D341Med (cell line): ENCODE data around the gene SORBS1.

ENCODE experiments used
- DNase-seq: peaks from one replicate; pipeline ENCODE4 v3.0.0; 2012; ENCODE audit warnings: low spot score

Gene SORBS1

DNA sequence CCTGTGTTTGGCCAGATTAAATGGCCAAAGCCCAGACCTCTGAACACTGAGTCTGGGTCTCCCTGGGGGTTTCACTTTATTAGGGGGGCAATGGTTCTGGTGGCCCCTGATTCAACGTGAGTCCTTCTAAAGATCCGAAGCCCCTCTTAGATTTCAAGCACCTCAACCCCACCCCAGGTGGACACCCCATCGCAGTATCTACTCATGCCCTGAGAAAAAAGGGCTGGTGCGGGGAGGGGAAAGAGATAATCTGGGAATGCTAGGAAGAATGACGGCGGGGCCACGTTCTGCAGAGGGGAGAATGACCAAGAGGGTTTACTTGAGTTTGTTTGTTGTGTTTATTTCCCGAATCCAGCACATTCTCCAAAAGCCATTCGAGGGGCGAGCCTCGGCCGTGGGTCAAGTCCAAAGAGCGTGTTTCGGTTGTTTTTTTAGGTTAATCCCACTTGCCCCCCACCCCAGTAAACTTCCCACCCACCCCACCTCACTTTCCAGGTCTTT is 271.2 kb downstream of the SORBS1 start:
- no peak for DNase-seq

DNA sequence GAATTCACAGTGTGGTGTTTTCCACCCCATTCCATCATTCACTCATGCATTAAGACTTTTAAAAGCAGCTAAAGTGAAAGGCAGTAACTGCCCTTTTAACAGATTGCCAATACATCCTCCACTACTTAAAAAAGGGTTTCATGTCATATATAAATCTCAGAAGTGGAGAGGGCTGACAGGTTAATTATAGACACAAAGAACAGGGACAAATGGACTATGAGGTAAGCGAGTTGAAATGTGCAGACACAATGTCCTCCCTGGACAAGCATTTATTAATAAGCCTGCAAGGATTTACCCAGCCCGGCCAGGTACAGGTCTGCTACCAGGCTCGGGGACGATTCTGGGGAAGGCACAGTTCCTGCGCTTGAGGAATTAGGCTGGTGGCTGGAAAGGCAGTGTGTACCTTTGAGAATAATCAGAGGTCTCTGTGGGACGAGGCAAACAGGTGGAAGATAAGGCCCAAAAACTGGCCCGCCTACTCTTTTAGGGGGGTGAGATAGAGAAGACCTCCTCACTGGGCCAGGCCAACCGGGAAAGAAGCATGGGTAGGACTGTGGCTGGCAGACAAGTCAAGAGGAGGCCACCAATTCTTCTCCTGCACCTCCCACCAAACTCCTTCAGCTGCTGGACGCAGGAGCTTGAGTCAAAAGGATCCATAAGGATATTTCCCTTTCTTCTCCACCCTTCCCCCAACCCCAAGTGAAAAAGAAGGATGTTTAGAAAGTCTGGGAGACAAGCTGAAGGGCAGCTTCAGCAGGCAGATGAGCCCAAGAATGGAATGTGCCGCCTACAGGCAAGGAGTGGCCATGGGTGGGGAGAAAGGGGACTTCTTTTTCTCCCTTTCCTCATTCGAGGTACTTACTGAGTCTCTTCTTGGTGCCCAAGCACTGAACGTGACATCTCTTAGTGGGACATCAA is 271.9 kb downstream of the SORBS1 start:
- no peak for DNase-seq

DNA sequence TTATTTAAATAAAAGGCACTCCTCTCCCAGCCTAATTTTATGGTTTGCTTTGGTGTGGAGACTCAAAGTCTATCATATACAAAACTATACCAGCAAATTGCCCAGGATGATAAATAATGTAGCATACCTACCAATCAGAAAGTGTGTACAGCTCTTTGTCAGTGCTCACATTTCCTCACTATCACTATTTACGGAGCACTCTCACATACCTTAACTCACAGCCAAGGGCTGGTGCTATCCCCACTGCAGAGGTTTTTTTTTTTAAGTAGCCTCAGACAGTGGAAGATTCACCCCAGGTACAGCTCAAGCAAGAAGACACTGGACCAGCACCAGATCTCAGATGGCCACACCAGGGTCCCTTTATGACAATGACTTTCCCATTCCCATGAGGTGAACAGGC is 272.9 kb downstream of the SORBS1 start:
- no peak for DNase-seq

DNA sequence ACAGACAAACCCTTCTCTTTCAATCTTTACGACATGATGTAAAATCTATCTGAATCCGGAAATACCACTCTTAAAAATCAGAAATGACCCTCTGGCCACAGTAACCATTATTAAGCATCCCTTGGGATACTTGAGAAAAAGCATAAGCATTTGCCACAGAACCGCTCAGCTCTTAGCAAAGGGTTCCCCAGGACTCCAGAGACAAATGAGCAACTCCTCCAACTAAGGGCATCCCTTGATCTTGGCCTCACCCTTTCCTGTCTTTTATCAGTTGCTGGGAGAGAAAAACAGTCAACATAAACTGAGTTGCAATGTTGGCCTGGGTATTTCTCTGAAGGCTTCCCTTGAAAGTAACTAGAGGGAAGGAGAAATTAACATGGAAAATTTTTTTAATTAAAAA is 273.9 kb downstream of the SORBS1 start:
- DNase-seq, result no peak

DNA sequence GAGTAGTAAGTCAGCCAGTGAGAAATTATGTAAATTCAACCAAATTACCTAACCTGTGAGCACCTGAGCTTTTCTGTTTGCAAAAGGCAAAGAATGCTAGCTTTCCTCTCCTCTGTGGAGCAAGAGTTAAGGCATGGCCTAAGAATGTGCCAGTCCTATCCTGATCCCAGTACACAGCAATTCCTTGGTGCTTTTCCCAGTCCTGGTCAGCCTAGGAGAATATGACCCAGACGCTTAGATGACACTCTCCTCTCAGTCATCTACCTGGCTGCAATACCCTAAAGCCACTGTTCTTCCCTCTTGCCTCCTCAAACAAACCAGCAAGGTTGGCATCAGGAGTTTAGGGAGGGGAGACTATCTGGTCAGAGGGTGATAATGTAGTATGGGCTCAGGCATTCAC is 274.5 kb downstream of the SORBS1 start:
- DNase-seq, result no peak

DNA sequence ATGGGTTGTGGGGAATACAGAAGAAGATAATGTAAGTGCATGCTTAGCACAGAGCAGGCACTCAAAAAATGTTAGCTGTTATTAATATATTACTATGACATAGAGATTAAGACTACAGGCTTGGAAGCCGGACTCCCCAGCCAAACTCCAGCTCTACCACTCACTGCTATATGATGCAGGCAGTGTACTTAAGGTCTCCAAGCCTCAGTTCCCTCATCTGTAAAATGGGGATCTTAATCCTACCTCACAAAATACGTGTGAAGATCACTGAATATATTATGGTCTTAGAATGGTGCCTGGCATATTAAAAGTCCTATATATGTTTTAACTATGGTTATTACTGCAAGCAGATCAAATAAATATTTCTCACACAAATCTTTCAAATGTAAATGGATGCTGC is 275.6 kb downstream of the SORBS1 start:
- DNase-seq, result no peak

DNA sequence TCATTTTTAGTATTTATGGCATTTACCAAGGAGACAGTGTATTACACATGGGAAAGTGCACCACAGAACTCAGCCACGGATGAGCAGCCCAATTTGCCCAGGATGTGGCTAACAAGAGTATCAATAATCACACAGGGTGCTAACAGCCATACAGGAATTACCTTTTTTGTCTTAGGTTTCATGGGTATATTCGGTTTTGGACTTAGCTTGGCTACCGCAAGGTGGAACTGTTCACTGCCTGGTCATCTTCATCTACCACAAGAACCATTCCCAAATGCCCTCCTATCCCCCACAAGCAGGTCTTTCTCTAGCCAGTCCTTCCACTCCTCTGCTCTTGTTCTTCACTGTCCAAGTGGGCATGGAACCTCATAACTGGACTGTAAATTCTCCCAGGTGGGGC is 276.4 kb downstream of the SORBS1 start:
- DNase-seq, result no peak

DNA sequence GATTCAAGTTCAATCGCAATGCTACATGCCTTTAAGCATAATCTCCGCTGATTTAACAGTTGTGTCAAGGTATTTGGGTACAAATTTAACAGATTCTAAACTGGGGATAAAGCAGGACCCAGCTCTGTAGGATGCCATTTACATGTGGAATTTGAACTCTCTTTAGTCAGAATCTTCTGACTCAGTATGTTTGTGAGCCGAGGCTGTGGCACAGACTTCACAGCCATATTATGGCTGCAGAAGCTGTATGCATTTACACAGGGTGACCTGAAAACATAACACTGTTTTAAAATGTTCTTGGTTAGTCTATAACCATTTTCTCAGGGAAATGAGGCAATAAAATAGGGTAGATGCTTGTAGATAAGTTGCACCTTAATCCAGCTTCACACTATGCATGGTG is 279.1 kb downstream of the SORBS1 start:
- no peak for DNase-seq

DNA sequence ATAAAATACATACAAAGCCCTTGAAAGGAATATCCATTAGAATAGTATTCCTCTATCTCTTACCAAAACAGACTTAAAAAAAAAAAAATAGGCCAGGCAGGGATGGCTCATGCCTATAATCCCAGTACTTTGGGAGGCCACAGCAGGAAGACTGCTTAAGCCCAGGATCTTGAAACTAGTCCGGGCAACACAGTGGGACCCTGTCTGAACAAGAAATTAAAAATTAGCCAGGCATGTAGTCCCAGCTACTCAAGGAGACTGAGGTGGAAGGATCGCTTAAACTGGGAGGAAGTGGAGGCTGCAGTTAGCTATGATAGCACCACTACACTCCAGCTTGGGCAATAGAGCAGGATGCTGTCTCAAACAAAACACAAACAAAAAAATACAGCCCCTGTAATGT is 280.0 kb downstream of the SORBS1 start:
- no peak for DNase-seq

DNA sequence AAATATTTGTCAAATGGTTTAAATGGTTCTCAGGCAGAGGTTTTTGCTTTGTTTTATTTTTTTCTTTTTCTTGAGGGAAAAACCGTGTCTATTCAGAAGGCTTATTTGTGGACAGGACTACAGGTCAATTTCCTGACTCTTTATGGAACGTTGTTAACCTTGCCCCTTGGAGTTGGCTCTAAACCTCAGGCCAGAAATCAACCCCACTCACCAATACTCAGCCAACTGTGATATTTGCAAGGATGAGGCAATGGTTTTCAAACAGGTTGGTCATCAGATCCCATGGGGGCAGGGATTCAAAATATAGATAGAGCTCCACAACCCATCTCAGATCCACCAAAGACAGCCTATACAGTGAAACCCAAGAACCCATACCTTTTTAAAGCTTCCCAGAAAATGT is 280.5 kb downstream of the SORBS1 start:
- DNase-seq, result no peak

DNA sequence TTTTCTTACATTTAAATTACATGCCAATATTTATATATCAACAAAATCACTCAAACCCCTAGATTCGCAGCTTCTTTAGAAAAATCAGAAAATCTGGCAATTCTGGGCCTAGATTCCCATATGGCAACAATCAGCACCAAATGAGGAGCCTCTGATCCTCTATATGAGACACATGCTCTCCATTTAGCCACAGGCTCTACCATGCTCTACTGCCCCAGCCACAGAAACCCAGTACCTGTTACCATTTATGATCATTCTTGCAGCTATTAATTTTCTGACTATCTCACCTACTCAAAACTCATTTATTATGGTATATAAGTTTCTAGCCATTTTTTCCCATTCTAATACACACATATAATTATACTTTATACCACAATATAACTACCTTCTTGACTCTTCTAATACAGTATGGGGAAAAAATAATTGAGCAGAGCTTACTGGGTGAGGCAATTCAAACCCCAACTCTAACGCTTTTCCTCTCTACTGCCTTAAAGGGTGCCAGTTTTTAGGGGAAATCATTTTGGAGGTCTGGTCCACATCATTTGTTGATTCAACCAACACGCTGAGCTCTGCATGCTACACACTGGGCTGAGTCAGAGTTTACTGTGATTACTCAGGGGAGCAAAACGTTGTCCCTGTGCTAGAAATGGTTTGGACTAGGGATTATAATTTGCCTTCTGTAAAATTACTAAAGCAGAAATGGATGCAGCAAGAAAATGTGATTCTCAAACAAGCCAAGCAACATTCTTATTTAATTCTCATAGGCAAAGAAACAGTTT is 281.9 kb downstream of the SORBS1 start:
- no peak for DNase-seq

DNA sequence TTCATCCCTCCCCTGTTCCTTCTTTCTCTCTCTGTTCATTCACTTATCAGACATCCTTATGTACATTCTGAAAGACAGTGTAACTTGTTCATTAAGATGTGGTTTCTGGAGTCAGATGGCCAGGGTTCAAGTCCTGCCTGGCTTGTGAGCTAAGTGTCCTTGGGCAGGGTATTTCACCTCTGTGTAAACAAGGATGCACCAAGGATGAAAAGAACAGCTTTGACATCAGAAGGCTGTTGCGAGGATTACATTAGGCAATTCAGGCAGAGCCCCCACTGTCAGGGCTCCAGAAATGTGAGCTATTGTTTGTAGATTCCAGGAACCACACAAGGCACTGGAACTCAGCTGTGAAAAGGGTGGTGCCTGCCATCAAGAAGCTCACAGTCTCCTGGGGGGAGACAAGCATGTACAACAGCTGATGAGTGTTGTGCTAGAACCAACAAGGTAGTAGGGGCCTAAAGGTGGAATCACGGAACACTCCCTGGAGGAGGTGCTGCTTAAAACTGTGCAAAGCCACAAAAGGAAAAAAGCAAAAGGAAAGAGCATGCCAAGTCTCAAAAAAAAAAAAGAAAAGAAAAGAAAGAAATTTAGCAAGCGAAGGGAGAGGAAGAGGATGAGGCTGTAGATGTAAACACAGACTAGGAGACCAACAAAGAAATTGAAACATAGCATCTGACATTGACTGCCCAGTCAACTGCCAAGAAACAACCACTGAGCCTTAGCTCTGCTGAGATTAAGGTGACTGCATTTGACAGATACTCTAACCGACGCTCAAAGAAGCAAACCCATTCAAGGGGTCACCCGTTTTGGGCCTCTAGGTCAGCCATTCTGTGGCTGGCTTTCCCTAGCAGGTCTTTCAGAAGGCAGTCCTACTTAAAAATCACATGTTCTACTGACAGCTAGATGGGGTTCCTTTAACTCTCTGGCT is 282.8 kb downstream of the SORBS1 start:
- DNase-seq, result no peak

DNA sequence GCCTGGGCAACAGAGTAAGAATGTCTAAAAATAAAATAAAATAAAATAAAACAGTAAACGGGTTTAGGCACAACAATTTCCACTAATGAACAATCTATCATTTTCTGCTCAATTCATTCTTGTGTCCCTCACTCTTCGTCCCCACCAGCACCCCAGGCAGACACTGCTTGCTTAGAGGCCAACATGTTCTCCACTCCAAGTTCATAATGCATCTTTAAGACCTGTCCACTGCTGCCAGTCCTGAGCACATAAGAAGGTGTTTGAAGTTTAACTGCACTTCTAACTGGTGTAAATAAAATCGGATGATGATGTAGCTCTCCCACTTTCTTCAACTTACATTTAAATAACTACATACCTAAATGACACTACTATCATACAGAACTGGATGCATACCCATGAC is 283.6 kb downstream of the SORBS1 start:
- no peak for DNase-seq

DNA sequence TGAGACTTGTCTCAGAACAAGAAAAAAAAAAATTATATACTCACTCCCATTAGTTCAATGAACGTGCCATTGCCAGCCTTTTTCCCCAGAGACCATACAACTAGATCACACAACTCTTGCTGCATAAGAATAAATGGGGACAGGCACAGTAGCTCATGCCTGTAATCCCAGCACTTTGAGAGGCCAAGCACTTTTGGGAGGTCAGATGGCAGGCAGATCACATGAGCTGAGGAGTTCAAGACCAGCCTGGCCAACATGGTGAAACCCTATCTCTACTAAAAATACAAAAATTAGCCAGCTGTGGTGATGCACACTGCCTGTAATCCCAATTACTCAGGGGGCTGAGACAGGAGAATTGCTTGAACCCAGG is 284.0 kb downstream of the SORBS1 start:
- no peak for DNase-seq

DNA sequence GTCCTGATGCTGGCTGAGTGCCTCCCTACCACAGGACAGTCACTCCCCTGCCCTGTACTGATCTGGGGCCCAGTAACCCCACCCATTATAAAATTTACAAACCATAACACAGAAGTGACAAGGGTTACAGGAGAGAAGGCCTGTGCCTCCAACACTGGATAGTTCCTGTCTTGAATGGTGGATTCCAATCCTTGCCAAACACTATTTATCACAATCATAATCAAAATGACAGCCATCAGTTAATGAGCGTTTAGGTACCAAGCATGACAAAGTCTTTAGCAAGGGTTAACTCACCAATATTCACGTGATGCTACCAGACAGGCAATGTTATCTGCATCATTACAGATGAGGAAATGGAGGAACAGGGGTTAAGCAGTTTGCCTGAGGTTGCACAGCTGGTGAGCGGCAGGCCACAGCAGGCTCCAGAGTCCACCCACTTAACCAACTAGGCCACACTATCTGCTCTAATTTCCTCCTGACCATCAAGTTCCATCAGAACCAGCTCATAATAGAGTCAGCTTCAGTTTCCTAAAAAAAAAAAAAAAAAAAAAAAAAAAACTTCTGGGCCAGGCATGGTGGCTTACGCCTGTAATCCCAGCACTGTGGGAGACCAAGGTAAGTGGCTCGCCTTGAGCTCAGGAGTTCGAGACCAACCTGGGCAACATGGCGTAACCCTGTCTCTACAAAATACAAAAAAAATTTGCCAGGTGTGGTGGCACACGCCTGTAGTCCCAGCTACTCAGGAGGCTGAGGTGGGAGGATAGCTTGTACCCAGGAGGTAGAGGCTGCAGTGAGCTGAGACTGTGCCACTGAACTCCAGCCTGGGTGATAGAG is 284.6 kb downstream of the SORBS1 start:
- DNase-seq, result no peak

DNA sequence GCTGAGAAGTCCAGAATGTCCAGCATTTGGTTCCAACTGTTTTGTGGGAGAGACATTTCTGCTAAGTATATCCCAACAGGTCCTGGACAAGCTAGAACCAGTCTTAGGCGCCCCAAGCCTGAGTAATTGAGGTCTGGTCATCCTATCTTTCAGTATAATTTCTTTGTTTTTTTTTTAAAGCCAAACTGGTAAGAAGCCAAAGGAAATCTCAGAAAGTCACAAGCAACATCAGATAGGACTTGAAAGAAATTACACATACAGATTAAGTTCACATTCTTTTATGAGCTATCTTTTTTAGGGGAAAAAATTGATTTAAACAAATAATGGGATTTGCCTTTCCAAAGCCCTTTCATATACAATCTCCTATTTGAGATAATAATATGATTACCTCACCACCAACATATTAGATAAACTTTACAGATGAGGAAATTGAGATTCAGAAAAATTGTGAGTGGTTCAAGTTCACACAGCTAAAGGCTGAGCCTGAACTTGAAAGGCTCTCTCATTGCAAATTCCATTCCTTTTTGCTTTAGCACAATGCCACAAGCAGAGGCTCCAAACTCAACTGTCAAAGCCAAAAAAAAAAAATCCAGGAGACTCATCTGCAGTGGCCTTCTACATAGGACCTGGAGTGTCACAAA is 285.3 kb downstream of the SORBS1 start:
- DNase-seq, result no peak

DNA sequence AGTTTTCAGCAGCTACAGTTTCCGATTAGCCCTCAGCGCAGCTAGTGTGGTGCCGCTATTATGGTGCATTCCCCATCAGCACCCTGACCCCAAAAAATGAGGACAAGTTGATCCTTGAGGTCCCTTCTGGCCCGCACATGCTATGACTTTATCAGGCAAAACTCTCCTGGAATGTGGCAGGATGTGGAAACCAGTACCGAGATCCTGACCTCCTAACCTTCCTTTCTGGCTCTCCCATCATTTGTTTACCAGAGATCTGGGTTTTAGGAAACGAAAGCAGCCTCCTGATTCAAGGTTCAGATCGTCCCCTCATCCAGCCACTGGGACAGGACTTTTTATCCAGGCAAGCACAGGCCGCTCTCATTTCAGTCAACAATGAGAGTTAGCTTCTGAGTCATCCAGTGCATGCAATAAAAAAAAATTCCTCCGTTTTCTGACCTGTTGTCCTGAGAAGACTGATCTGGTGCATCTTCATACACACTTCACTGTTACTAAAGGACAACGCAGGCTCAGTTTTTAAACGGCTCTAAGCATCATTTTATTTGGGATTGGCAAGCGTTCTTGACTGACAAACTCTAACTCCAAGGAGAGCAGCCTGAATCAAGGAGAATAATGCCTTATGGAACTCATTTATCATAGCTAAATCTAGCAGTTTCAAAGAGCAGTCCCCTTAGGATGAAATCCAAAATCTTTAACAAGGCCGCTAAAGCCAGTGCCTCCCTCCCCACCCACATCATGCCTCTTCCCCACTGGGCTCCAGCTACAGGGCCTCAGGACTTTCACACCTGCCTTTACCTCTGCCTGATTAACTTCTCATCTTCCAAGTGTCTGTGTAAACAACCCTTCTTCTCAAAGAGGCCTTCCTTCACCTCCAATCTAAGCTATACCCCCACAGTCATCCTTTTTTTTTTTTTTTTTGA is 287.5 kb downstream of the SORBS1 start:
- DNase-seq, result no peak

DNA sequence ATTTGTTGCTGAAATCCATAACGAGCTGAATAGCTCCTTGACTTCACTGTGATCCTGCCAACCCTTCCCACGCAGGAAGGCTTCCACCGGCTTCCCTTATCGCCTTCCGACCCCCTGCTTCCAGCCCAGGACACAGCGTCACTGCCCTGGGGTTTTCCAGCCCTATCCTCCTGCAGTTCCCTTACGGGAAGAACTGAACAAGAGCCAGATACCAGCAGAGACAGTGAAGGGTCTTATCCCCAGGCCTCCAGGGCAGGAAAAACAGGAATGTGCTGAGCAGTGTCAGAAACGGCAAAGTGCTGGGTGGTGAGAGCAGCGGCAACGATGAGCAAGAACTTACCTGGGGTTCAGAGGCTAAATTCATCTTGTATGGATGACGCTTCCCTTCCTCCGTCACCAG is 292.7 kb downstream of the SORBS1 start:
- DNase-seq, result no peak

DNA sequence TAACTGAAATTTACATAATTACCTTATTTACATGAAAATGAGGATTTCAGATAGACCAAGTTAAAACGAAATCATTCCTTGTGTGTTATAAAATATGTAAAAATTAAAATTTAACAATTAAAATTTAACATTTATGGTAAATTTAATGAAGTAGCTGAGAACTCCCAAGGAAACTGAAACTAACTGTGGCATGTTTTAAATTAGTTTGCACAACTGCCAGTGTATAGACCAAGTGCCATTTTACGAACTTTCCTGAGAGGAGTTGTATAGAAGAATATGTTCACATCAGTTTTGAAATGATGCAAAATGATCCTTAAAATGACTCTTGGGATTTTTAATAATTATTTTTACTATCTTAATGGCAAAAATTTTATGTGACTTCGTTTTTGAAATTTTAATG is 293.9 kb downstream of the SORBS1 start:
- DNase-seq, result no peak

DNA sequence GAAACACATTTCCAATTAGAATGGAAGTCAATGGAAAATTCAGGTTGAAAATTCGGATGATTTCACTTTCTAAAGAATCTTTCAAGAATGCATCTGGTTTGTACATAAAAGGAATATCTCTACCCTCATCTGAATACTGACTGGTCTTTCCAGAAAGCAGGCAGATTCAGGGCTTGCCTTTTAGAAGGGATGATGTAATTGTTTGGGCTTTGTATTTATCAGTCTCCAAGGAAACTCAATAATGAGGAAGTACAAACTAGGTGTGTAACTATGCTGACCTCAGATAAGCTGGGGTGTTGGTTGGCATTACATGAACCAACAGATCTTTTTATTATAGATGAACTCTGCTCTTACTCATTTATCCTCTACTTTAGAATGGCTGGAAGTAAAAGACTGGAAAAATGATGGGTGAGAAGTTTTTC is 294.5 kb downstream of the SORBS1 start:
- no peak for DNase-seq
